Fibroblast of upper back skin (primary cell): ENCODE data around the gene MYRIP.
"Not testable (repeated sequence)": the region's sequence is repeated elsewhere in the genome, so short reads cannot be mapped to it uniquely, and the experiment has no call there.

Experiments used
- DNase-seq: peaks from one replicate; pipeline ENCODE4 v3.0.0-alpha.2; 2013

MYRIP gene

DNA sequence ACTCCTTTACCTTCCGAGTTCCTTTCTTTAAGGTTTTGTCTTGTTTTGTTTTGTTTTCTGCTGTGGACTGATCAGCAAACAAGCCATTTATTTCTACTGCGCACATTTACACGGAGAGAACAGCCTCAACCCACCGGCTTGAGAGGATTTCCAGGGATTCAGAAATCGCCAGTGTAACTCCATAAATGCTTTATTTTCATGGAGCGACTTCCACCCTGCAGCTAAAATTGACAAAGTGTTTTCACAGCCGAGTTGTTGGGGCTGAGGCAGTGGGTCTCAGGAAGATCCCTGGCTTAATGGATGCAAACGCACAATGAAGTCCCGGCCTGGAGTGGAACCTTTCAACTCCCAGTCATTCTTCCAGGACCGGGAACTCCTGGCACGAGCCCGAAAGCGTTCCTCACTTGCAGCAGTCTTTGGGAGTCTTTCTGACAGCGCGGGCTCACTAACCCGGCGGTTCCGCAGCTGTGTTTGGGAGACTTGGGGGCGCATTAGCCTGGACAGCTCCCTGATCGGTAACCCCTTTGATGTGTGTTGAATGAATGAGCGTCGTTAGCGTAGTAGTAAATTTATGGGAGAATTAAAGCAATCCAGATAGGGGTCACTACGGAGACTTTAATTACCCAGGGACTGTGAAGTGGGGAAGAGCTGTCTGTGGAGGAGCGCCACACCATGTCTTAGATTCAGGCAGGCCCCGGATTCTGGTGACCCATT is 785 bp upstream of the MYRIP start:
- DNase-seq = no peak

DNA sequence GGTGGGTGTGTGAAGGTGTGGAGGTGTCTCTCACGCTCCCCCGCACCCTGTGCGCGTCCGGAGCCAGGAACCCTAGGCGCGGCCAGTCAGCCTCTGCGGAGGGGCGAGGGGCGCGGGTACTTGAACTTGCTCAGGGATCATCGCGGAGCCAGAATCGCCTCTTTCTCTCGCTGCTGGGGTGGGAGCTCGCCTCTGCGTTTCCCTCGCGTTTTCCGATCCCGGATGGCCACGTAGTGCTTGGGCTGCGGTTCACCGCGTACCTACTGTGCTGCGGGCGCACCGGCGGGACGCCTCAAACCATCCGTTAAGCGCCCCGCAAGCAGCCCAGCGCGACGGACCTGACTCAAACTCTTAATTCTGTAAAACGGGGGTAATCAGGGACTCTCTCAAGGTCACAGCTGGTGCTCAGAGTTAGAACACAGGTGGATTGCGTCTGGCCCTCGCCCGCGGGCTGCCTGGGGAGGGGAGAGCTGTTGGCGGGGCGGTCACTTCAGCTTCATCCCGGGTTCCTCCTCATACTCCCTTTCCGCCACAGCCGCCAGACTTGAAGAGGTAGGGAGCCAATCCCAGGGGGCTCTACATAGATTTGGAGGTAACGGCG is 686 bp downstream of the MYRIP start:
- DNase-seq = no peak

DNA sequence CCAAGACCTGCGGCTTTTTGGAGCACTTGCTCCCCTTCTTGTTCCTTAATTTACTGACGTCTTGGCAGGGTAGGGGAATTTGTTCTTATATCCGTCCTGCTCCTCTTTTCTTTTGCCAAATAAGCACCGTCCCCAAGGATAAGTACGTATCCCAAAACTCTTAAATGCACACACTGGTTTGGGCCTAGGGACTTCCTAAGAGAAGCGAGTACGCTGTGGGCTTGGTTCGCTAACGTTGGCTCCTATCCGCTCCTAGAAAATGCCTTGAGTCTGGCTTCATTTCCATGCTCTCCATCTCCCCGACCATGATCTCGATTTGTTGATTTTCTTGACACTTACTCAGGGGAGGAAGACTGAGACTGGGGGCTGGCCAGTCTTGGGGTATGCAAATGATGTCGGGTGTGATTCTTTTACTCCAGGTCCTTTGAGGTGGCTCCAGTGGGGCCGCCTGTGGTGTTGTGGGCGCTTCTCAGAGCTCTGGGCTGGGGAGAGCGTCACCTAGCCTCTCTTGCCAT is 1.3 kb downstream of the MYRIP start:
- no peak for DNase-seq

DNA sequence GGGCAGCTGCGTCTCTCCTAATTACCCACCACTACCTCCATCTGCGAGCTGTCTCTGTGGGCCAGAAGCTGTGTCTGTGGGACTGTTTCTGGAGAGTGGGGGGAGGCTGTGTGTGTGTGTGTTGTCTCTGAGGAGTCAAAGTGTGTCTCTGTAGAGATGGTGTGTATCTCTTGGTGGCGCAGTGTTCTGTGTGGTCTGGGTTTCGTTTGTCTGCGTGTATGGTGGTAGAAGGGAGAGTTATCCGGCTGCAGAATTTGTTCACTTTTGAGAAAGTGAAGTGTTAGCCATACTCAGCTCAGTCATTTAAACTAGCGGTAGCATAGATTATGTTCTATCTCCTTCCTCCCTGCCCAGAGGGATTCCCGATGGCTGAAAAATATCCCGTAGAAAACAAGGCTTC is 2.2 kb downstream of the MYRIP start:
- DNase-seq = no peak

DNA sequence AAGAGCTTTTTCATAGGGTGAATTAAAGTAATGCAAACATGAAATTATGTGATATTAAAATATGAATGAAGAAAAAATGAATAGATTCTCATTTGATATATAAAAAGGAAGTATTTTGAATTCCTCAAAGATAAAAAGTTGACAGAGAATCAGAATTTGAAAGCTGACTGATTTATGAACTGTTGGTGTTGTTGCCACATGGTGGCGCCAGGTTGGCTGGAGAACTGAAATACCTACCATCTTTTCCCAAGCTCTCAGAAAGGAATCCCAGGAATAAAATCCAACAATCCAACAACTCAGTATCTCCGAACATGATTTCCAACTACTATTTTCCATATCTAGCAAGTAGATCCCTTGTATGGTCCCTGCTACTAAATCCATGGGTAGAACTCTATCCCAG is 3.1 kb downstream of the MYRIP start:
- no peak for DNase-seq

DNA sequence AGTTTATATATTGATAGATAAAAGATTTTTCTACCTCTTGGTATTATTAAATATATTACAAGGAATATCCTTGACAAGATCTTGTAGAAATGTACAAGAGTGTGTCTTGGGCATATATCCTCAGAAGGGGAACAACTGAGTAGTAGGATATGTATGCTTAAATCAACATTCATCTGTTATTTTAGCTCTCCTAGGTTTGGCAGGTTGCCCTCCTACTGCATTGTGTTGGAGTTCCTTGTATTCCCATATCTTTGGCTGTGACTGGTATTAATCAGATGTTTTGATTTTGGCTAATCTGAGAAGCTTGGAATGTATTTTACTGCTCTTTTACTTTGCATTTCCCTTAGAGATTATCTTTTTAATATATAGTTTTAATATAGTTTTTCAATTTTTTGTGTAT is 4.6 kb downstream of the MYRIP start:
- peak; percentile 64 for DNase-seq

DNA sequence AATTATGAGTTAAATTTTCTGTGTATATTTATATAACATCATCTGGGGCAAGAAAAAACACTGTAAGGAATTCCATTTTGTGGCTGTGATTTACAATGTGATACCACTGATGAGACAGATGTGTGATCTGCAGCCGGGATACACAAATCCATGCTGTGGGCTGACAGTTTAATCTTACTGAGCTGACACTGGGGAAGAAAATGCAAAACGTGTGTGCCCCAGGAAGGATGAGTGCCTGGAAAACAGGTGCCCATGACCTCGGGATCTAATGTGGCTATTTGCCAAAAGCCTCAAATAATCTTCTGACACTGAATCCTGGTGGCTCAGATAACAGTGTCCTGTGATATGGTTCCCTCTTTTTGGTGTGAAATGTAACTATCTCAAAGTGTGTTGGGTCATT is 10.5 kb downstream of the MYRIP start:
- DNase-seq = no peak

DNA sequence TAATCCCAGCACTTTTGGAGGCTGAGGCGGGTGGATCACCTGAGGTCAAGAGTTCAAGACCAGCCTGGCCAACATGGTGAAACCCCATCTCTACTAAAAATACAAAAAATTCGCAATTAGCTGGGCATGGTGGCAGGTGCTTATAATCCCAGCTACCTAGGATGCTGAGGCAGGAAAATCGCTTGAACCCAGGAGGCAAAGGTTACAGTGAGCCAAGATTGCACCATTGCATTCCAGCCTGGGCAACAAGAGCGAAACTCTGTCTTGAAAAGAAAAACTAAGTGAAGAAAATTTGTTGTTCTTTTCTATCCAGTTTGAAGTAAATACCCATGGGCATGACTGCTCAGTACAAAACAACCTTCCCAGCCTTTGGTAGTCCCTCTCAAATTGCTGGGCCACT is 24.4 kb downstream of the MYRIP start:
- DNase-seq = not testable (repeated sequence)

DNA sequence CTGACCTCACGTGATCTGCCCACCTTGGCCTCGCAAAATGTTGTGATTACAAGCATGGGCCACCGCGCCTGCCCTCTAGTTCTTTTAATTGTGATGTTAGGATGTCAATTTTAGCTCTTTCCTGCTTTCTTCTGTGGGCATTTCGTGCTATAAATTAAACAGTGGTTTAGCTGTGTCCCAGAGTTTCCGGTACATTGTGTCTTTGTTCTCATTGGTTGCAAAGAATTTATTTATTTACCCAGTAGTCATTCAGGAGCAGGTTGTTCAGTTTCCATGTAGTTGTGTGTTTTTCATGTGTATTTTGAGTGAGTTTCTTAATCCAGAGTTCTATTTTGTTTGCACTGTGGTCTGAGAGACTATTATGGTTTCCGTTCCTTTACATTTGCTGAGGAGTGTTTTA is 30.1 kb downstream of the MYRIP start:
- DNase-seq = no peak

DNA sequence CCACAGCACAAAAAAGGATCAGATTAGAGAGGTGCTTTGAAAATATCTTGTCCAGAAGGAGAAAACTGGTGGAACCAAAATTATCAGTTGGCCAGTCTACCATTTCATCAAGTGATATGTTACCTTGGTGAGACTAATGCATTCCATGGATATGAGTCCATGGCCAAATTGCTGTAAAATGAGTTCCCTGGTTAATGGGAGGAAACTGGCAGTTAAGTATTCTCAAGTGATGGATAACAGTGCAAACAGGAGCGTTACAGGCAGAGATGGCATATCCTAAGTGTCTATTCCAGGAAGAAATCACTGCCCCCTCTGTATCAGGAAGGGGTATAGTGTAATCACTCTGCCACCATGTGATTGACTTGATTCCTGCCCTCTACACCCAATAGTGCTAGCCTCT is 34.0 kb downstream of the MYRIP start:
- DNase-seq = no peak

DNA sequence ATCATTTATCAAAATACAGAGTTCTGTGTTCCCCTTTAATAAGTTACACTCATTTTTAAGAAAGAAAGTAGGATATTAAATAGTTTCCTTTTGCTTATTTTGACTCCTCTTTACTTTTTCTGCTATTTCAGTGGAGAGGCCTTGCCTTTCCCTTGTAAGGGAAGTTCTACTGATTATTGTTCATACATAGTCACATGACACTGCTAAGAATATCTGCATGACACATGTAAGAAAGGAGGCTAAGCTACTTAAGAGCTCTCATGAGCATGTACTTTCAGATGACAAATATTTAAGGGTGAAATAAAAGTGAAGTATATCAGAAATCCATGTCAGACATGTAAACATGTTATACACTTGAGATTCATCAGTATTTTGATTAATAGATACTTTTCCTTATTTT is 39.0 kb downstream of the MYRIP start:
- DNase-seq = no peak

DNA sequence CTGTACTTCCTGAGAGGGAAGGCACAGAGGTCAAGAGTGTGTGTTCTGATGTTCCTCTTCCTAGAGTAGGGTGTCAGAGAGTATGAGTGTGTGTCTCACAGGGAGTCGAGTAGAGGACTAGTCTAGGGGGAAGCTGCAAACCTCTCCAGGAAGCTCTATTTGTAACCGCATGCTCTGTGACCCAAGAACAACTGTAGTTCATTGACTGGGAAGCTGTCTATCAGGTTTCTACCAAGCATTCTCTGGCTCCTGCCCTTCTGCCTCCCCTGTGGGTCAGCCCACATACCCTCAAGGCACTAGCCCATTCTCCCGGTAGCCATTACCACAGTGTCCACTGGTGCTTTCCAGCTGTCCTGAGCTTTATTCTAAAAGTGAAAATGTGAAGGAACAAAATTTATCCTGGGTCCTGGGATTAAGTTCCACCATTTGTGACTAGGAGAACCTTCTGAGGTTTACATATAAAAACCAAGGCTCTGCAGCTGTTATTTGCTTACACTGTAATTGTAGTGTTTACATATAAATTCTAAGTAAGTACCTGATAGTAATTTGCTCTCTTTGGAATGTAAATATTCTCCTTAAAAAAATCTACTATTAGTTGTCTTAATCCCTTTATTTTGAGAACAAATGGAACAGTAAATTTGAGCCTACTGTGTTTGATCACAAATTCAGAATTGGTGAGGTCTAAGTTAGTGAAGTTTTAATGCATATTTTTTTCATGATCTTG is 40.7 kb downstream of the MYRIP start:
- DNase-seq = no peak

DNA sequence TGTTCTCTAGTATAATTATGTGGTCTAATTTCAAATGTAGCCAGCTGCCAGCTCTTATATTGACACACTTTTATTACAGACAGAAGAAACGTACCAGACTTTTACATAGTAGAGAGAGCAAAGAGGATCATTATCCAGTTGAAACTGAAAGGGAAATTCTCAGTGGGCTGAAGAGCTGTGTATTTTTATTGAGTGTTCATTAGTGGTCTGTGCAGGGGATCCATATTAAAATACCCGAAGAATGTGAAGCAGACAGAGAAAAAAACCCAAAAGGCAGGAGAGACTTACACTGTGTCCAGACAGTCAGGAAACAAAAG is 41.3 kb downstream of the MYRIP start:
- DNase-seq = no peak

DNA sequence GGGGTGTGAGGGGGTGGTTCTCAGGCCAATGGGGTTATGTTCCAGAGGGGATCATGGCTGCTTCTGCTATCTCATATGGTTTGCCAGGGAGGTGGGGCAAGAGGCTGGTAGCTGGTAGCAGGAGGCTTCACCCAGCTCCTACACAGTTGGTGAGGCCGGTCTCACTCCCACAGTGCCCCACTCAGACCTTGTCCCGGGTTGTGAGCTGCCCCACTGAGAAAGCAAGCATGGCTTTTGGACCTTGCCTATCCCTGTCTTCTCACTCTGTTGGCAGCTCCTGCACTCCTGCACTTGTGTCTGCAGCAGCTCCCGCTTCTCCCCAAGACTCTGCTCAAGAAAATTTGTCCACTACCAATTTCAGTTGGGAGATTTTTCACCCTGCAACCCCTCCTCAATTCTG is 46.1 kb downstream of the MYRIP start:
- no peak for DNase-seq

DNA sequence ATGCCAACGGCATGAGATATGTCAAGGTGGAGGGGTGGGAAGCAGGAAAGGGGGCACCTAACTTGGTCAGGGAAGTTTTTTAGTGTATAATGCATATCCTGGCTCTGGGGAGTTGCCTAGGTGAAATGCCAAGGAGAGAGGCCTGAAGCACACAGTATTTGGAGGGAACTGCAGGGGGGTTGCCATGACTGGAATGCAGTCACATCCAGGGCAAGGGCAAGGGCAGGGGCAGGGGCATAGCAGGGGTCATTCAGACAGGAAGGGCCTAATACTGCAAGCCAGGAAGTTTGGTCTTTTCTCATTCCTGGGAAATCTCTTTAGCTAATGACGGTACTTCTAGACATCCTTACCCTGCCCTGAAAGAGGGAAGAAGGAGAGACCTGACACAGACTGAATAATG is 60.5 kb downstream of the MYRIP start:
- no peak for DNase-seq

DNA sequence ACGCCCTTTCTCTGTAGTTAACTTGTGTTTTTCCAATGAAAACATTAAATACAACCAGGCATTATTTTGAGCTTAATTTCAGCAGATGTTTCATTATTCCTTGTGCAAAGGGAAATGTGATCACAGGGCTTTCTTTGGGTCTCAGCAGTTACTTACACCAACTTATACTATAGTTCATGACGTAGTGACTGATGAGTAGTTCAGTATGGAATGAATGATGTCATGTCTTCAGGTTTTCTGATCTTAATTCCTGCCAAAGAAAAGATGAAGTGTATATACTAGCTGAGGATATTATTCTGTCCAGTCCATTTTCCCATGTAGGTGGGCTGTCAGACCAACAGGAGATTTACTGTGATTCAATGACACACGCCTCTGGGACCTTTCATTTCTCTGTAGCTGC is 61.3 kb downstream of the MYRIP start:
- DNase-seq = peak; percentile 1

DNA sequence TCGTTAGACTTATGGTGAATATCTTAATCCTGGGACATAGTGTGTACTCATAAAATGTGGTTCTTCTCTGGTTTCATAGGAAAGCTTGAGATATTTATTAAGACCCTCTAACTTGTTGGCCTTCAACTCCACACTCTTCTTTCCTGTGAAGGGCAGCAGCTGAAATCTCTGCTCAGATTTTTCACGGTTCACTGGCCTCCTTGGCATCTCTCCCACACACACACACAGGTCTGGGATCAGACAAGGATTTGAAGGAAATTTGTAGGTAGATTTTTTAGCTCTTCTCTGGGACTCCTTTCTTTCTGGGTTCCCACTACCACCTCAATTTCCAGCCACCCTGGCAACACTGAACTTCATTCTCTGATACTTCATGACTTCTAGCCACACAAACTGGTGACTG is 70.2 kb downstream of the MYRIP start:
- no peak for DNase-seq

DNA sequence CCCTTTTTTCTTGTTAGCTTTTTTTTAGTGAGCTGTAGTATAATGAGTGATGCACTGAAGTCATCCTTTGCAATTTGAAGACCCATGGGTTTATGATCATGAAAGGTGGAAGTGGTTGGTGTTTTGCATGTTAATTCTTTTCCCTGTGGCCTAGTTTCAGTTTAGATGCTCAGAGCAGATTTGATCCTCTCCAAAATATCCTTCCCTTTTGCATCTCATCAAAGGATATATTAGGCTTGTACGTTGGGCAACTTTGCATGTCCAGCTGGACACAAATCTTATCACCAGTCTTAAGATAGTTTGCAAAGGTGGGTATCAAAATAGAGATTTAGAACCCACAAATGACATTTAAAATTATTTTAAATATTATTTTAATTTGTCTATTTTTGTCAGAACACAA is 72.7 kb downstream of the MYRIP start:
- no peak for DNase-seq

DNA sequence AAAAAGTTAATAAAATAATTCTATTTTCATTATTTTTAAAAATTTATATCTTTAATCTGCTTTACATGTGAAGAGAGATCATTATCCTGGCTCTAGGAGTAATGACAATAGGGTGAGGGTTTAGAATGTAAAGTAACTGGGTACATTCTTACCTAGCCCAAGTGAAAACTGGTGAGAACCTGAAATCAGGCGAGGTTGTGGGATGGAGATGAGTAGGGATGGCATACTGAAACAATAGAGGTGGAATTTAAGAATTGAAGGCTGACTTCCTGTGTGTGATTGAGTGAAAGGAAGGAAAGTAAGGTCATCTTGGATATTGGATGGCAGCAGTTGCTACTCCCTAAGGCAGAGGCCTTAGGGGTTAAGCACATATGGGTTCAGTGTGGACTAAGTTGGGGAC is 82.7 kb downstream of the MYRIP start:
- DNase-seq = no peak

DNA sequence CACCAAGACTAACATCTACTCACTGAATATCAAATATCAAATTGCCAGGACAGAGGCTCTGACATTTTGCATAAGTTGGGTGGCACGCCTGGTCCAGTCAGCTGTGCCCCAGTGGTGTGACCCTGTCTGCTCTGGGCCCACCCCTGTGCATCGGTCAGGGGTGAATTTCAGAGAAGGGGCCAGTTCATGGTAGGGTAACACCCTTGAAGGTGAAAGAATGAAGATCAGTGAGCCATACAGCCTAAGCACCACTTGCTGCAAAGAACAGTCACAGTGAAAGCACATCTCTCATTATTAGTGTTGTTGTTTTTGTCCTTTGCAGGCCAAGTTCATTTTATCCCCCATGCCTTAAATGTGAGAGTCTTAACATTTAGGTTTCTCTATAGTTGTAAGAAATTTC is 86.8 kb downstream of the MYRIP start:
- no peak for DNase-seq

DNA sequence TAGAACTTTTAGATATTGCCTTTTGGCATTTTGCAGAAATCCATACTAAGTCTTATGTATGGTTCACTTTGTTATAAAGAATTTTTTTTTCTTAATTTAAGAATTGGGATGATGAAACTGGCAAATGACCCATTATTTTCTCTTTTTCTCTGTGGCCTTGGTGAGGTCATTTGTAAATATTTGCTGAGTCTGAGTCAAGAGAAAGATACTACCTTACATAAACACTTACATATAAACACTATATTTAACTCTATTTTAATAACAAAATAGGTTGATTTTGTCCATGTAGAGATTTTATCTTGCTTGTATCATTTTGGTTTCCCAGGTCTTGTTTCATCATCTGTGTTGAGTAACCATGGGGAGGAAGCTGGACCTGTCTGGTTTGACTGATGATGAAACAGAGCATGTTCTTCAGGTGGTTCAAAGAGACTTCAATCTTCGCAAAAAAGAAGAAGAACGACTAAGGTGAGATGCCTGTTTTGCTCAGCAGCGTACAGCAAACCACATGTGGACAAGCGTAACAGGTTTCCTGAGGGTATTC is 91.1 kb downstream of the MYRIP start:
- no peak for DNase-seq

DNA sequence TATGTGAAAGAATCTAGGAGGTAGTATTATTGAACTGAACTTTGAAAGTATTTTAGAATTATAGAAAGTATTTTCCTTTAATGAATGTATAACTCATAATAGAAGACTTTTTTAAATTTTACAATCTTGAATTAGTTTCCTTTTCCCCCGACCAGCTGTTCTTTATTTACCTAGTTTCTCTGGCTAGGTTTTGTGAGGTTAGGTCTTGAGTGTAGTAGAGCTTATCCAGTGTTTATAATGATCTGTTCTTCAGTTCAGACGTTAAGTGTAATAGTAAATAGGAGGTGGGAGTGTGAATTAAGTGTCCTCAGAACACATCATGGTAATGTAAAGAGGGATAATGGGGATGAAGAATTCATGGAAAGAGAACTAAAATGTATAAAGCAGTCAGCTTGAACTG is 93.8 kb downstream of the MYRIP start:
- DNase-seq = no peak

DNA sequence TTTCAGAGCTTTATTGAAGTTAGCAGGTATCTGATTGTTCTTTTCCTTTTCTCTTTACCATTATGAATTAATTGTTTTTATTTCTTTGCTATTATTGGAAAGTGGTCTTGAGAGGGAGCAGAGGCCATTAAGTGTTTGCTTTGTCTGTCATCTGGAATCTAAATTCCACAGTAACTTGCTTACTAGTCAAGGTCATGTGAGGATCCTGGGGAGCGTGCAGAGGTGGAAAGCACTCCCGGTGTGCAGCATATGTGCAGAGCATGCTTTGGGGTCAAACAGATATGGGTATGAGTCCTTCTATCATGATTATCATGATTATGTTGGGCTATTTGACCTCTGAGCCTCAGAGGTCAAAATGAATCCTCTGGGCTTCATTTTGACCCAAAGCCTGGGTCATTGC is 96.4 kb downstream of the MYRIP start:
- DNase-seq = no peak

DNA sequence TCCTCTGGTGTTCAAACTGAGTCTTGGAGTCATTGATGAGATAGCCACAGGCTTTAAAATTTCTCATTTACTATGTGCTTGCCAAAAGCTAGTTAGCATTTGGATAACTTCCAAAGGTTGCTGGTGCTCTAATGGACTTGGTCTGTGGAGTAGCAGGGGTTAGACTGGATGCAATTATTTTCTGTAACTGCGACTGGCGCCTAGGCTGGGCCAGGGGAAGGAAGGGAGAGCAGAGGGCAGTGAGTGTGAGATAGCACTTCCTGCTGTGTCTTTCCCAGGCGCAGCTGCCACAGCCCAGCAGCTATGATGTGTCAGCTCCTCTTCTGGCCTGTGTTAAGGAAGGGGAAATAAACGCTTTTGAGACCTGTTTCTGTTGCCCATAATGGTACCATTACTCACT is 98.6 kb downstream of the MYRIP start:
- no peak for DNase-seq
